ENCODE measurements around the gene TEX29. TPM values are rescaled to one million over a fixed set of nuclear protein-coding genes. Genes with fewer than 3 reads are reported as not detected.

The TEX29 gene
- total and polyA plus RNA-seq, 9 of the 15 experiments (the other 6 are each of a cell fraction or from before 2014, with no cell fraction given): 0.11 TPM; not detected in 7

DNA sequence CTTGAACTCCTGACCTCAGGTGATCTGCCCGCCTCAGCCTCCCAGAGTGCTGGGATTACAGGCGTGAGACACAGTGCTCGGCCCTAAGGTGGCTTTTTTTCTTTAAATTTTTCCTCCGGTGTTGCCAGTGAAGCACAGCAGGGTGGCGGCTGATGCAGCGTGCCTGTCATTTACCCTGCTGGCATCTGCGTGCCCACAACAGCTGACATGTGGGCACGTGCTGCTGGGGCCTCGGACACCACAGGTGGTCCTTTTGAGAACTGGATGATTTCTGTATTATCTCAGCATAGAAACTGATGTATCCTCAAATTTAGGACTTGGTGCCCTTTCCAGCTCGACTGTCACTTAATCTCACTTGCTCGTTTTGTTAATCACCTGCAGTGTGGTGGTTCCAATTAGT is 31.2 kb upstream of the TEX29 start (continued):
- TF ChIP-seq, protein P1, sequence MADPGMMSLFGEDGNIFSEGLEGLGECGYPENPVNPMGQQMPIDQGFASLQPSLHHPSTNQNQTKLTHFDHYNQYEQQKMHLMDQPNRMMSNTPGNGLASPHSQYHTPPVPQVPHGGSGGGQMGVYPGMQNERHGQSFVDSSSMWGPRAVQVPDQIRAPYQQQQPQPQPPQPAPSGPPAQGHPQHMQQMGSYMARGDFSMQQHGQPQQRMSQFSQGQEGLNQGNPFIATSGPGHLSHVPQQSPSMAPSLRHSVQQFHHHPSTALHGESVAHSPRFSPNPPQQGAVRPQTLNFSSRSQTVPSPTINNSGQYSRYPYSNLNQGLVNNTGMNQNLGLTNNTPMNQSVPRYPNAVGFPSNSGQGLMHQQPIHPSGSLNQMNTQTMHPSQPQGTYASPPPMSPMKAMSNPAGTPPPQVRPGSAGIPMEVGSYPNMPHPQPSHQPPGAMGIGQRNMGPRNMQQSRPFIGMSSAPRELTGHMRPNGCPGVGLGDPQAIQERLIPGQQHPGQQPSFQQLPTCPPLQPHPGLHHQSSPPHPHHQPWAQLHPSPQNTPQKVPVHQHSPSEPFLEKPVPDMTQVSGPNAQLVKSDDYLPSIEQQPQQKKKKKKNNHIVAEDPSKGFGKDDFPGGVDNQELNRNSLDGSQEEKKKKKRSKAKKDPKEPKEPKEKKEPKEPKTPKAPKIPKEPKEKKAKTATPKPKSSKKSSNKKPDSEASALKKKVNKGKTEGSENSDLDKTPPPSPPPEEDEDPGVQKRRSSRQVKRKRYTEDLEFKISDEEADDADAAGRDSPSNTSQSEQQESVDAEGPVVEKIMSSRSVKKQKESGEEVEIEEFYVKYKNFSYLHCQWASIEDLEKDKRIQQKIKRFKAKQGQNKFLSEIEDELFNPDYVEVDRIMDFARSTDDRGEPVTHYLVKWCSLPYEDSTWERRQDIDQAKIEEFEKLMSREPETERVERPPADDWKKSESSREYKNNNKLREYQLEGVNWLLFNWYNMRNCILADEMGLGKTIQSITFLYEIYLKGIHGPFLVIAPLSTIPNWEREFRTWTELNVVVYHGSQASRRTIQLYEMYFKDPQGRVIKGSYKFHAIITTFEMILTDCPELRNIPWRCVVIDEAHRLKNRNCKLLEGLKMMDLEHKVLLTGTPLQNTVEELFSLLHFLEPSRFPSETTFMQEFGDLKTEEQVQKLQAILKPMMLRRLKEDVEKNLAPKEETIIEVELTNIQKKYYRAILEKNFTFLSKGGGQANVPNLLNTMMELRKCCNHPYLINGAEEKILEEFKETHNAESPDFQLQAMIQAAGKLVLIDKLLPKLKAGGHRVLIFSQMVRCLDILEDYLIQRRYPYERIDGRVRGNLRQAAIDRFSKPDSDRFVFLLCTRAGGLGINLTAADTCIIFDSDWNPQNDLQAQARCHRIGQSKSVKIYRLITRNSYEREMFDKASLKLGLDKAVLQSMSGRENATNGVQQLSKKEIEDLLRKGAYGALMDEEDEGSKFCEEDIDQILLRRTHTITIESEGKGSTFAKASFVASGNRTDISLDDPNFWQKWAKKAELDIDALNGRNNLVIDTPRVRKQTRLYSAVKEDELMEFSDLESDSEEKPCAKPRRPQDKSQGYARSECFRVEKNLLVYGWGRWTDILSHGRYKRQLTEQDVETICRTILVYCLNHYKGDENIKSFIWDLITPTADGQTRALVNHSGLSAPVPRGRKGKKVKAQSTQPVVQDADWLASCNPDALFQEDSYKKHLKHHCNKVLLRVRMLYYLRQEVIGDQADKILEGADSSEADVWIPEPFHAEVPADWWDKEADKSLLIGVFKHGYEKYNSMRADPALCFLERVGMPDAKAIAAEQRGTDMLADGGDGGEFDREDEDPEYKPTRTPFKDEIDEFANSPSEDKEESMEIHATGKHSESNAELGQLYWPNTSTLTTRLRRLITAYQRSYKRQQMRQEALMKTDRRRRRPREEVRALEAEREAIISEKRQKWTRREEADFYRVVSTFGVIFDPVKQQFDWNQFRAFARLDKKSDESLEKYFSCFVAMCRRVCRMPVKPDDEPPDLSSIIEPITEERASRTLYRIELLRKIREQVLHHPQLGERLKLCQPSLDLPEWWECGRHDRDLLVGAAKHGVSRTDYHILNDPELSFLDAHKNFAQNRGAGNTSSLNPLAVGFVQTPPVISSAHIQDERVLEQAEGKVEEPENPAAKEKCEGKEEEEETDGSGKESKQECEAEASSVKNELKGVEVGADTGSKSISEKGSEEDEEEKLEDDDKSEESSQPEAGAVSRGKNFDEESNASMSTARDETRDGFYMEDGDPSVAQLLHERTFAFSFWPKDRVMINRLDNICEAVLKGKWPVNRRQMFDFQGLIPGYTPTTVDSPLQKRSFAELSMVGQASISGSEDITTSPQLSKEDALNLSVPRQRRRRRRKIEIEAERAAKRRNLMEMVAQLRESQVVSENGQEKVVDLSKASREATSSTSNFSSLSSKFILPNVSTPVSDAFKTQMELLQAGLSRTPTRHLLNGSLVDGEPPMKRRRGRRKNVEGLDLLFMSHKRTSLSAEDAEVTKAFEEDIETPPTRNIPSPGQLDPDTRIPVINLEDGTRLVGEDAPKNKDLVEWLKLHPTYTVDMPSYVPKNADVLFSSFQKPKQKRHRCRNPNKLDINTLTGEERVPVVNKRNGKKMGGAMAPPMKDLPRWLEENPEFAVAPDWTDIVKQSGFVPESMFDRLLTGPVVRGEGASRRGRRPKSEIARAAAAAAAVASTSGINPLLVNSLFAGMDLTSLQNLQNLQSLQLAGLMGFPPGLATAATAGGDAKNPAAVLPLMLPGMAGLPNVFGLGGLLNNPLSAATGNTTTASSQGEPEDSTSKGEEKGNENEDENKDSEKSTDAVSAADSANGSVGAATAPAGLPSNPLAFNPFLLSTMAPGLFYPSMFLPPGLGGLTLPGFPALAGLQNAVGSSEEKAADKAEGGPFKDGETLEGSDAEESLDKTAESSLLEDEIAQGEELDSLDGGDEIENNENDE (IDR thresholded peaks at IDR 0.05; ENCODE audit: low read depth, low read length): no peak
- TF ChIP-seq RBBP5 (IDR thresholded peaks at IDR 0.05; ENCODE audit: borderline replicate concordance, insufficient read depth, low read length, poor library complexity, severe bottlenecking) (no peak), MBD2 (IDR thresholded peaks at IDR 0.05; ENCODE audit: borderline replicate concordance, low read depth) (no peak), HNRNPH1 (optimal IDR thresholded peaks at IDR 0.05; ENCODE audit: low read depth, low read length) (no peak)
- TF ChIP-seq, protein P2, sequence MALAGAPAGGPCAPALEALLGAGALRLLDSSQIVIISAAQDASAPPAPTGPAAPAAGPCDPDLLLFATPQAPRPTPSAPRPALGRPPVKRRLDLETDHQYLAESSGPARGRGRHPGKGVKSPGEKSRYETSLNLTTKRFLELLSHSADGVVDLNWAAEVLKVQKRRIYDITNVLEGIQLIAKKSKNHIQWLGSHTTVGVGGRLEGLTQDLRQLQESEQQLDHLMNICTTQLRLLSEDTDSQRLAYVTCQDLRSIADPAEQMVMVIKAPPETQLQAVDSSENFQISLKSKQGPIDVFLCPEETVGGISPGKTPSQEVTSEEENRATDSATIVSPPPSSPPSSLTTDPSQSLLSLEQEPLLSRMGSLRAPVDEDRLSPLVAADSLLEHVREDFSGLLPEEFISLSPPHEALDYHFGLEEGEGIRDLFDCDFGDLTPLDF (CRISPR knock-in tag; IDR thresholded peaks at IDR 0.05): no peak
- TF ChIP-seq, protein P3, sequence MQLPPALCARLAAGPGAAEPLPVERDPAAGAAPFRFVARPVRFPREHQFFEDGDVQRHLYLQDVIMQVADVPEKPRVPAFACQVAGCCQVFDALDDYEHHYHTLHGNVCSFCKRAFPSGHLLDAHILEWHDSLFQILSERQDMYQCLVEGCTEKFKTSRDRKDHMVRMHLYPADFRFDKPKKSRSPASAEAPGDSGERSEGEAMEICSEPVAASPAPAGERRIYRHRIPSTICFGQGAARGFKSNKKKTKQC (CRISPR knock-in tag; IDR thresholded peaks at IDR 0.05): no peak

Data from K562 (cell line).